SKM-1 (cell line): ENCODE results near the gene COL1A1.

Source experiments
- DNase-seq: peaks from one replicate; lab custom pipeline; 2025; ENCODE audit not compliant: unreplicated experiment; lab: John Stamatoyannopoulos, UW

COL1A1 gene

DNA sequence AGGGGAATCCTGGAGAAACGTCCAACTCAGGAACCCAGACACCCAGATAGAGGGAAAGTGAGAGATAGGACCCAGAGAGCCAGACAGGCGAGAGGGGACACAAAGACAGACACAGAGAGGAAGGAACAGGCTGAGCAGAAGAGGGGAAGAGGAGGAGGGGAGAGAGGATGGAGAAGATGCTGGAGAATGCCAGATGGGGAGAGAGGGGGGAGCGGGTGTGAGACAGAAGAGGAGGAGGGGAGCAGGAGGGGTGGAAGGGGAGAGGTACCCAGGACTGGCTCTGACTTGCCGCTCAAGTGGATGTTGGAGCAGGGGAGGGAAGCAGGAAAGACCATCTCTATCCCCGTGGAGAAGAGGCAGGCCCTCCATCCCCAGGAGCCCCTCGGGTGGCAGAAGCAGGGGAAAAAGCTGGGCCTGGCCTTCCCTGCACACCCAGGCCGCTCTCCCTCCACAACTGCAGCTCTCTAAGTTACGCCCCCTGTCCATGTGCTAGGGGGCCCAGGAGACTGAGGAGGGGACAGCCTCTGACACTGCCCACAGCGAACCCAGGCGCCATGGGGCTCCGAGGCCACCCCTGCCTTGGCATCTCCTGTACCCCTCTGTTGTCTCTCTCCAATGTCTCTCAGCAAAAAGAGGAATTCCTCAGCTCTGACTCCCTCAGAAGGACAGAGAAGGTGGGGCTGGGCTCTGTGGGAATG, 55.8 kb downstream of the COL1A1 start:
- DNase-seq: no peak

- no peak for DNase-seq
Observed at GRCh38 chr17:50144845-50145531, 56.4 kb downstream of the COL1A1 start.

DNA sequence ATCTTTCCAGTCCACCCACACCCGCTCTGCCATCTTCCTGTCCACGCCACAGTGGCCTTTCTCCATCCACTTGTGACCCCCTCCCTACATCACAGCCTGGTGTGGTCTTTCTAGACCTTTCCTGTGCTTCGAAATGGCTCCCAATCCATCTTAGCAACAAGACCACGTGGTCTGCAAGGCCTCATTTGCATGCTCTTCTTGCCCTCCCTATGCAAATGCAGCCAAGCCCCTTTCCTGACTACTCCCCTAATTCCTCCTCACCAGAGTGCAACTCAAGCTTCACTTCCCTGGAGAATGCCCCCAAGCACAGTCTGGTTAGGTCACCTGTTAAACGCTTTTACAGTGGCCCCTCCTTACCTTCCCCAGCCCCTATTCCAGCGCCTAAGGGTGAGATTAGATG, 57.1 kb downstream of the COL1A1 start:
- no peak for DNase-seq

DNA sequence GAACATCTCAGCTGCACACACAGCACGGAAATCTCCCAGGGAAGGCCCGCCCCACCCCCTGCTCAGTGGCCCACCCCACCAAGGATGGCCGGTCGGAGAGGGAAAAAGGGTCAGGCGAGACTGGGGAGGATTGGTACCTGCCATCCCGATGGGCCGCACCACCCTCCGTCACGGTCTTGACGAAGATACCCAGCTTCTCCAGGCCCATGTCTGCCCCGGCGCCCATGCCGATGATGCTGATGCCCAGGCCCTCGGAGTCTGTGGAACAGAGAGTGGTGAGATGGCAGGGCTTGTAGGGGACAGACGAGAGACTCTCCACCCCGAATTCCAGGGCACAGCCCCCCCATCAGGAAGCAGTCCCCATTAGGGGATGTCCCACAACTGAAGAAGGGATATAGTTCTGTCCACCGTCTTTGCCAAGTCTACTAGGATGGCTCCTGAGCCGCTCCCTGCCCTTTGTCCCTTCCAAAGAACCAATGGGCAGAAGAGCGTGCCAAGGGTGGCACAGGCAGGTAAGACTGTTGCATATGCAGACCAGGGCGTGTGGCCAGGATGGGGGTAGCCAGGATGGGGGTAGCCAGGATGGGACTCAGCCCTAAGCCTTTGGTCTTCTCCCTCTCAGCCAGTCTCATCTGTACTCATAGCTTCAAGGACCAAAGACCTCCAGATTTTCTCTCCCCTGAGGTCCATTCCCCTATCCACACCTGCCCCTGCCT, 57.8 kb downstream of the COL1A1 start:
- DNase-seq: no peak

- no peak for DNase-seq
Observed at GRCh38 chr17:50141745-50142110, 59.7 kb downstream of the COL1A1 start.

DNA sequence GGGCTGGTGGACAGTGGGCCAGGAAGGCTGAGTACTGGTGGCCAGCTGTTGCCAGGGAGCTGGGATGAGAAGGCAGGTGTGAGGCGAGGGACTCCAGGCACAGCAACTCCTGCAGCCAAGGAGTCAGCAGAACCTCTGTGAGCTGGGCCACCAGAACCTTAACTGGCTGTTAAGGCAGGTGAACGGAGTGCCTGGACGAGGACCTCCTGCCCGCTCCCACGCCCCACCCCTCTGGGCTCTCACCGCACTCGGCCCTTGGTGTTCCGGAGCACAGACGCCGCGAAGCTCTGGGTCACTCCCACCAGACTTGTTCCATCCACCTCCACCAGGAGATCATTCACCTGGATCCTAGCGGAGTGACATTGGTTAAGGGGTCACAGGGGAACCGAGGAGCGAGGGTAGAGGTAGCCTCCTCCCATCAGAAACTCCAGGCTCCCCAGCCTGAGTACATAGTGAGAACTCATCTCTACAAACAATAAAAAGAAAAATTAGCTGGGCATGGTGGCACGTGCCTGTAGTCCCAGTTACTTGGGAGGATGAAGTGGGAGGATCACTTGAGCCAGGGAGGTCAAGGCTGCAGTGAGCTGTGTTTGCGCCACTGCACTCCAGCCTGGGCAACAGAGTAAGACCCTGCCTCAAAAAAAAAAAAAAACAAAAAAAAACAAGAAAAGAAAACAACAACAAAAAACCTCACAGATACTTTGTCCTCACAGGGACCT, 60.2 kb downstream of the COL1A1 start:
- DNase-seq: no peak

GRCh38 chr17:50139950-50140885, 61.2 kb downstream of the COL1A1 start:
- DNase-seq: peak; percentile 41

GRCh38 chr17:50139185-50139783, 62.1 kb downstream of the COL1A1 start:
- DNase-seq: no peak

- DNase-seq: no peak
Observed at GRCh38 chr17:50137042-50137441, 64.4 kb downstream of the COL1A1 start.

GRCh38 chr17:50136096-50136687, 65.2 kb downstream of the COL1A1 start:
- no peak for DNase-seq

DNA sequence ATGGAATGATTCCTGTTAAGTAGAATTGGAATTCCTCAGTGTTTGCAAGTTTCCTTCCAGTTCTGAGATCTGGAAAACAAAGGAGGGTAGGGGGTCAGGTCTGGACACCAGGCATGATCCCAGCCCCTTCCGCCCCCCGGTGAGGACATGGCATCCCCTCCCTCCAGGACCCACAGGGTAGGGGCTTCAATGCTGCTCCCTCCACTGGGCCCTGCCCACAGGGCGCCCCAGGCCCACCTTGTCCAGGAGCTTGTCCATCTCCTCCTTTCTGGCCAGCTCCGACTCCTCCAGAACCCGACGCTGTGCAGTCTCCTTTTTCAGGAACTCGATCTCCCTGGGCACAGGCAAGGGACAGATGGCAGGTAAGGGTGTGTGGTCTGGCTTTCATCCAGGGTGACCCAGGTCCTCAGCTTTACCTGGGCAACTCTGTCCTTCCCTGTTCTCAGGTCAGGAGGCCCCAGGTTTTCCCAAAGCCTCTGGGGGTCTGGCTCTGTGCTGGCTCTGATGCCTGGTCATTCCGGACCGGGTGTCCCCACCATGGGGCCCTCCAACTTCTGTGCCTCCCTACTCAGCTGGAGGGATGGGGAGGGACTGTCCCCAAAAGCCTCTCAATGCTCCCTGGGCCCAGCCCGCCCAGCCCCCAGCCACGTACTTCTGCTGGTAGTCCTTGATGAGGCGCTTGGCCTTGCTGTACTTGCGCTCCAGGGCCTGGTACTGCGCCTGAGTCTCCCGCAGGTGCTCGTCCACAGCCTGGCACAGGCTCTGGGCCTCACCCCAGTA, 65.9 kb downstream of the COL1A1 start:
- DNase-seq: no peak

DNA sequence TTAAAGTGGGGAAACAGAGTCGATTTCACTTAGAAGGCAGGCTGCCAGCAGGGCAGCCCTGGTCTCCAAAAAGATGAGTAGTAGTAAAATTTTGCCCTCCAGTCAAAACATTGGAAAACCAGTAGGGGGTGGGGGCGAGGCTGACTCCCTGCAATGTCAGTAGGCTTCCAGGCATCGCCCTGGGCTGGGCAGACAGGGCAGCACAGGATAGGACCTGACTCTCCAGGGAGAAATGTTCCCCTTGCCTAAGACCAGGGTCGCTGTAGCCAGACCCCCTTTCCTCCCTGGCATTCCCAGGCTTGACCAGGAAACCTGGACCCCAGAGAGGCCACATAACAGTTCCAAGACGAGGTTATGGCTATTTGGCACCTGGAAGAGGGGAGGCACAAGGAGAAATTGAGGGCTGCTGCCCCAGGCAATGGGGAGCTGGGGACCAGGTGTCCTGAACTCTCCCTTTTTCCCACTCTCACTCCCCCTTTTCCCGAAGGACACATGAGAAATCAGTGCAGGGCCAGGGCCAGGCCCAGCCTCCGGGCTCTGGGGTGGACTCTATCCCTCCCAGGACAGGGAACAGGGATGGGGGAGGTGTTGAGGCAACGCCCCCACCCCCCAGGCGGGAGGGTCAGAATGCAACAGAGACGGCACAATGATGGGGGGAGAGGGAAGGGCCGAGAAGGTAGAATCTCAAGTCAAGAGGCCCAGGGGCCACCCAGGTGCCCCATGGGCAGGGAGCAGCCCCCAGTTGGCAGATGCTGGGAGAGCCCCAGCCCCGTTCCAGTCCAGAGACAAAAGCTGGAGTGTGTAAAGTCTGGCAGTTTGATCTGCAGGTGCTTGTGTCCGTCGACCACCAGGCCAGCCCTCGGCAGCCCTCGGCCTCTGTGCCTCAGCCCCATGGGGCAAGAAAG, 67.0 kb downstream of the COL1A1 start:
- no peak for DNase-seq

DNA sequence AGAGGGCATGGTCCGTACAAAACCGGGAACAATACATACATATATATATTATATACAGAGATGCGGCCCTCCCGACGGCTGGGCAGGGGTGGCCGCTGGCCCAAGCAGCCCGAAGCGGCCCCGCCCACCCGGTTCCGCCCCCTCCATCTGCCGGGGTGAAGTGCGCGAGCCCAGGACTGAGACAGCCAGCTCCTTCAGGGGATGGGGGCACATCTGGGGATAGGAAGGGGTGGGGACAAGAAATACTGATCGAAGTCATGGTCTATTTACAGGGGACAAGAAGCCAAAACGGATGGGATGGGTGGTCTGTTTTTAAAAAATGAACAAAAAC, 67.7 kb downstream of the COL1A1 start:
- DNase-seq: no peak
